ENCODE results near the gene CREB3L4. TPM values are rescaled to one million over a fixed set of nuclear protein-coding genes. Genes with fewer than 3 reads are reported as not detected.

The CREB3L4 gene
- polyA plus RNA-seq, 2 of the 4 experiments (the other 2 are of a cell fraction) = 10.1 to 14.3 TPM

DNA sequence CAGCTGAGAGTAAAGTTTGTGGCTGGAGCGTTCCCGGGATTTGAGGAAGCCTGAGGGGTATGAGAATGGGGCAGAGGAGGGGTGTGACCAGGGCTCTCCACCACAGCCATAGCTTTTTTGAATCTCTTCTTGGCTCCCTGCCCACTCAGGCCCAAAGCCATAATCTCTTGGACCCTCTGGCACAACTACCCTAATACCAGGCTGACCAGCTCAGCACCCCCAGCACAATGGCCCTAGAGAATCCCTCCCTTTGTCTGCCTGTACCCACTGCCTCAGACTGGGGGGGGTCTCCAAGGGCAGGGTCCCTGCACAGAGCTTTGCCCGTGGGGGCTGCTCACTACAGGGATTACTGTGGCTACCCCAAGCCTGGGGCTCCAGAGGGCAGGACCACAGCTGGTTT, 28.7 kb upstream of the CREB3L4 start:
- WGBS (ENCODE audit: missing lambda C conversion rate) = 90% methylated on average over 3 of the region's 3 CpGs
- Histone ChIP-seq H3K4me3 (no peak overlapping the region), H3K27ac (no peak overlapping the region), H3K4me1 (no peaks in the 10 kb centered on the region), H3K9me3 (no peaks in the 10 kb centered on the region), H3K4me2 (no peak overlapping the region)
- TF ChIP-seq GATA3 (IDR thresholded peaks at IDR 0.05; ENCODE audit: borderline replicate concordance) (no peak), HOXA7 (CRISPR knock-in tag; IDR thresholded peaks at IDR 0.05) (no peak), POLR2A (IDR thresholded peaks at IDR 0.05; ENCODE audit: low read length) (no peak), HOXB5 (CRISPR knock-in tag; IDR thresholded peaks at IDR 0.05) (no peak), FOXS1 (CRISPR knock-in tag; IDR thresholded peaks at IDR 0.05) (no peak), BHLHE40 (IDR thresholded peaks at IDR 0.05; ENCODE audit: low read depth, low read length) (no peak), PHF8 (IDR thresholded peaks at IDR 0.05; ENCODE audit: borderline replicate concordance, low read depth) (no peak), RCOR1 (IDR thresholded peaks at IDR 0.05; ENCODE audit: low read depth, low read length) (no peak), SMC3 (IDR thresholded peaks at IDR 0.05) (no peak), ZFP36 (IDR thresholded peaks at IDR 0.05; ENCODE audit: borderline replicate concordance, partially characterized antibody) (no peak), MAFK (IDR thresholded peaks at IDR 0.05; ENCODE audit: partially characterized antibody) (no peak), EHF (CRISPR knock-in tag; IDR thresholded peaks at IDR 0.05) (no peak)
- TF ChIP-seq, protein P1, sequence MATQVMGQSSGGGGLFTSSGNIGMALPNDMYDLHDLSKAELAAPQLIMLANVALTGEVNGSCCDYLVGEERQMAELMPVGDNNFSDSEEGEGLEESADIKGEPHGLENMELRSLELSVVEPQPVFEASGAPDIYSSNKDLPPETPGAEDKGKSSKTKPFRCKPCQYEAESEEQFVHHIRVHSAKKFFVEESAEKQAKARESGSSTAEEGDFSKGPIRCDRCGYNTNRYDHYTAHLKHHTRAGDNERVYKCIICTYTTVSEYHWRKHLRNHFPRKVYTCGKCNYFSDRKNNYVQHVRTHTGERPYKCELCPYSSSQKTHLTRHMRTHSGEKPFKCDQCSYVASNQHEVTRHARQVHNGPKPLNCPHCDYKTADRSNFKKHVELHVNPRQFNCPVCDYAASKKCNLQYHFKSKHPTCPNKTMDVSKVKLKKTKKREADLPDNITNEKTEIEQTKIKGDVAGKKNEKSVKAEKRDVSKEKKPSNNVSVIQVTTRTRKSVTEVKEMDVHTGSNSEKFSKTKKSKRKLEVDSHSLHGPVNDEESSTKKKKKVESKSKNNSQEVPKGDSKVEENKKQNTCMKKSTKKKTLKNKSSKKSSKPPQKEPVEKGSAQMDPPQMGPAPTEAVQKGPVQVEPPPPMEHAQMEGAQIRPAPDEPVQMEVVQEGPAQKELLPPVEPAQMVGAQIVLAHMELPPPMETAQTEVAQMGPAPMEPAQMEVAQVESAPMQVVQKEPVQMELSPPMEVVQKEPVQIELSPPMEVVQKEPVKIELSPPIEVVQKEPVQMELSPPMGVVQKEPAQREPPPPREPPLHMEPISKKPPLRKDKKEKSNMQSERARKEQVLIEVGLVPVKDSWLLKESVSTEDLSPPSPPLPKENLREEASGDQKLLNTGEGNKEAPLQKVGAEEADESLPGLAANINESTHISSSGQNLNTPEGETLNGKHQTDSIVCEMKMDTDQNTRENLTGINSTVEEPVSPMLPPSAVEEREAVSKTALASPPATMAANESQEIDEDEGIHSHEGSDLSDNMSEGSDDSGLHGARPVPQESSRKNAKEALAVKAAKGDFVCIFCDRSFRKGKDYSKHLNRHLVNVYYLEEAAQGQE (IDR thresholded peaks at IDR 0.05) = no peak
- TF ChIP-seq, protein P2, sequence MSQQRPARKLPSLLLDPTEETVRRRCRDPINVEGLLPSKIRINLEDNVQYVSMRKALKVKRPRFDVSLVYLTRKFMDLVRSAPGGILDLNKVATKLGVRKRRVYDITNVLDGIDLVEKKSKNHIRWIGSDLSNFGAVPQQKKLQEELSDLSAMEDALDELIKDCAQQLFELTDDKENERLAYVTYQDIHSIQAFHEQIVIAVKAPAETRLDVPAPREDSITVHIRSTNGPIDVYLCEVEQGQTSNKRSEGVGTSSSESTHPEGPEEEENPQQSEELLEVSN (IDR thresholded peaks at IDR 0.05; ENCODE audit: borderline replicate concordance, low read depth) = no peak
- ATAC-seq (no peak), DNase-seq (ENCODE audit: low read depth in 1 of 2, low spot score in 1 of 2) (no peak), FAIRE-seq (no peak)
- ChIA-PET POLR2A (no interaction called here), CTCF (interaction anchor here (0.5 to 1.6 kb wide), 5 partner anchors 16 to 489 kb away, joined by 3 to 6 read pairs (median 4); partner anchors contain the start of gene RAB13)

DNA sequence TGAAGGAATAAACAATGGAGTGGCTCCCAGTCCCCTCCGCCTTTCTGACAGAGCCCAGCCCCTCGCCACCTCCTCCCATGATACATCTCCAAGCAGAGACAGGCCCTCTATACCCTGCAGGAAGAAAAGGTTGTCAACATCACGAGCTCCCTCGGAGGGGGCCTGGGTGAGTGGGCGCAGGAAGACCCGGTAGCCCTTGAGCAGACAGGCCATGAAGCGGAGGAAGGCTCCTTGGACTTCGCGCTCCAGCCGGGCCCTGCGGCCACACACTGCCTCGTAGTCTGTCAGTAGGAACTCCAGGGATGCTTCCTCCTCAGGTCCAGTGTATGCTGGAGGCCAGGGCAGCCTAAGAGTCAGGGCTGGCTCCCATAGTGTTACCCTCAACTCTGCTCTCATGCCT, 28.2 kb upstream of the CREB3L4 start:
- peak in 1 of 2 experiments; percentile 13; a peak in 2 of 6 replicates for ATAC-seq
- FAIRE-seq = no peak
- Histone ChIP-seq H3K9me3 (no peaks in the 10 kb centered on the region), H3K27ac (no peak overlapping the region), H3K4me2 (no peak overlapping the region), H3K4me3 (no peak overlapping the region), H3K4me1 (0 out of 3 replicates have a peak, but pooled peaks cover 3% of the 10 kb centered on the region)
- ChIA-PET CTCF (interaction anchor here (0.5 to 1.6 kb wide), 5 partner anchors 16 to 490 kb away, joined by 3 to 6 read pairs (median 4); partner anchors contain the start of gene RAB13), POLR2A (no interaction called here)
- WGBS (ENCODE audit: missing lambda C conversion rate) = 97% methylated on average over 12 of the region's 12 CpGs
- TF ChIP-seq POLR2AphosphoS2 (conservative IDR thresholded peaks at IDR 0.05; ENCODE audit: low read length) (no peak), MAZ (IDR thresholded peaks at IDR 0.05; ENCODE audit: borderline replicate concordance, low read depth, low read length) (no peak), RARB (CRISPR knock-in tag; IDR thresholded peaks at IDR 0.05) (no peak), FOXS1 (CRISPR knock-in tag; IDR thresholded peaks at IDR 0.05) (no peak), CBX8 (IDR thresholded peaks at IDR 0.05) (no peak)
- TF ChIP-seq, protein P3, sequence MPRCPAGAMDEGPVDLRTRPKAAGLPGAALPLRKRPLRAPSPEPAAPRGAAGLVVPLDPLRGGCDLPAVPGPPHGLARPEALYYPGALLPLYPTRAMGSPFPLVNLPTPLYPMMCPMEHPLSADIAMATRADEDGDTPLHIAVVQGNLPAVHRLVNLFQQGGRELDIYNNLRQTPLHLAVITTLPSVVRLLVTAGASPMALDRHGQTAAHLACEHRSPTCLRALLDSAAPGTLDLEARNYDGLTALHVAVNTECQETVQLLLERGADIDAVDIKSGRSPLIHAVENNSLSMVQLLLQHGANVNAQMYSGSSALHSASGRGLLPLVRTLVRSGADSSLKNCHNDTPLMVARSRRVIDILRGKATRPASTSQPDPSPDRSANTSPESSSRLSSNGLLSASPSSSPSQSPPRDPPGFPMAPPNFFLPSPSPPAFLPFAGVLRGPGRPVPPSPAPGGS (IDR thresholded peaks at IDR 0.05) = no peak
- TF ChIP-seq, protein P4, sequence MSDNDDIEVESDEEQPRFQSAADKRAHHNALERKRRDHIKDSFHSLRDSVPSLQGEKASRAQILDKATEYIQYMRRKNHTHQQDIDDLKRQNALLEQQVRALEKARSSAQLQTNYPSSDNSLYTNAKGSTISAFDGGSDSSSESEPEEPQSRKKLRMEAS (IDR thresholded peaks at IDR 0.05) = no peak
- DNase-seq (ENCODE audit: low read depth in 1 of 2, low spot score in 1 of 2) = no peak
